Calu3 (cell line): ENCODE results near the gene SBF1. TPM values are rescaled to one million over a fixed set of nuclear protein-coding genes. Genes with fewer than 3 reads are reported as not detected.

Source experiments
- BruUV-seq: library from RNA; stranded (reverse); fragments of 400-500 nt; replicated peaks from 2 replicates; lab custom pipeline; 2021; lab: Mats Ljungman, UMichigan
- CTCF ChIA-PET: fragments of 300-600 bp; sonication (Branson Sonifier 250); formaldehyde crosslinking; loops from one replicate; lab custom pipeline; 2022; ENCODE audit warnings: antibody characterized with exemption; lab: Charles Lee
- DNase-seq: peaks from one replicate; pipeline ENCODE4 v3.0.0; 2022
- H3K27ac Mint-ChIP-seq: one replicate; pipeline ENCODE4 v1.8.0; 2022; ENCODE audit warnings: mixed read lengths; ENCODE audit not compliant: unreplicated experiment
- H3K27me3 Mint-ChIP-seq: one replicate; pipeline ENCODE4 v1.8.0; 2022; ENCODE audit warnings: mixed read lengths; ENCODE audit not compliant: unreplicated experiment
- H3K36me3 Mint-ChIP-seq: one replicate; pipeline ENCODE4 v1.8.0; 2022; ENCODE audit warnings: mild to moderate bottlenecking, moderate library complexity, mixed read lengths; ENCODE audit not compliant: insufficient read depth, unreplicated experiment
- H3K4me1 Mint-ChIP-seq: one replicate; pipeline ENCODE4 v1.8.0; 2022; ENCODE audit warnings: mild to moderate bottlenecking, low read depth, mixed read lengths; ENCODE audit not compliant: unreplicated experiment
- H3K4me3 Mint-ChIP-seq: one replicate; pipeline ENCODE4 v1.8.0; 2022; ENCODE audit warnings: mild to moderate bottlenecking, low read depth, moderate library complexity, mixed read lengths; ENCODE audit not compliant: unreplicated experiment
- H3K9me3 Mint-ChIP-seq: one replicate; pipeline ENCODE4 v1.8.0; 2022; ENCODE audit warnings: low read depth, mixed read lengths; ENCODE audit not compliant: unreplicated experiment
- intact Hi-C: fragments of 100-400 bp; cut with micrococcal nuclease; formaldehyde crosslinking; loops from one replicate; pipeline ENCODE4 v1.10.0; 2022; ENCODE audit not compliant: unreplicated experiment
- total RNA-seq: library from RNA; stranded (reverse); gene quantifications from 2 replicates; pipeline ENCODE4 v1.2.3, GENCODE V29; 2022
- TF ChIP-seq, protein P1 (sequence below): fragments of 200-600 bp; IDR thresholded peaks from one replicate; pipeline ENCODE4 v1.8.0; 2022; ENCODE audit warnings: antibody characterized with exemption; ENCODE audit not compliant: unreplicated experiment

Gene SBF1
- total RNA-seq, 1 experiment from 2014 or later = 104 TPM

DNA sequence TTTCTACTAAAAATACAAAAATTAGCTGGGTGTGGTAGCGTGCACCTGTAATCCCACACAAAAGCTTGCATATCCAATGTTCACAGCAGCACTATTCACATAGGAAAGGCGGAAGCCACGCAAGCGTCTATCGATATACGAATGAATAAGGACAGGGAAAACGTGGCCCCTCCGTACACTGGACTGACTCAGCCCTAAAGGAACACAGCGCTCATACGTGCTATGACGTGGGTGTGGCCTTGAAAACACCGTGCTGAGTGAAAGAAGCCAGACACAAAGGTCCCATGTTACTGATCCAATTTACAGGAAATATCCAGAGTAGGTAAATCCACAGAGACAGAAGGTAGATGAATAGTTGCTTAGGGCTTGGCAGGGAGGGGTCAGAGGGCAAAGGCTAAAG is 25.6 kb upstream of the SBF1 start:
- H3K4me3 Mint-ChIP-seq = no peak overlapping the region
- CTCF ChIA-PET = interaction anchor here (0.6 kb wide), 1 partner anchor 62 kb away, joined by 5 read pairs; the partner anchor contains the start of gene SYCE3
- no peaks in the 10 kb centered on the region for H3K9me3 Mint-ChIP-seq
- no peaks in the 10 kb centered on the region for H3K27me3 Mint-ChIP-seq
- H3K27ac Mint-ChIP-seq = no peak overlapping the region
- DNase-seq = no peak
- intact Hi-C loops = no loop called here
- peaks cover 8% of the 10 kb centered on the region for H3K36me3 Mint-ChIP-seq
- BruUV-seq = no TSS peak
- peaks cover 31% of the 10 kb centered on the region for H3K4me1 Mint-ChIP-seq
- TF ChIP-seq, protein P1, sequence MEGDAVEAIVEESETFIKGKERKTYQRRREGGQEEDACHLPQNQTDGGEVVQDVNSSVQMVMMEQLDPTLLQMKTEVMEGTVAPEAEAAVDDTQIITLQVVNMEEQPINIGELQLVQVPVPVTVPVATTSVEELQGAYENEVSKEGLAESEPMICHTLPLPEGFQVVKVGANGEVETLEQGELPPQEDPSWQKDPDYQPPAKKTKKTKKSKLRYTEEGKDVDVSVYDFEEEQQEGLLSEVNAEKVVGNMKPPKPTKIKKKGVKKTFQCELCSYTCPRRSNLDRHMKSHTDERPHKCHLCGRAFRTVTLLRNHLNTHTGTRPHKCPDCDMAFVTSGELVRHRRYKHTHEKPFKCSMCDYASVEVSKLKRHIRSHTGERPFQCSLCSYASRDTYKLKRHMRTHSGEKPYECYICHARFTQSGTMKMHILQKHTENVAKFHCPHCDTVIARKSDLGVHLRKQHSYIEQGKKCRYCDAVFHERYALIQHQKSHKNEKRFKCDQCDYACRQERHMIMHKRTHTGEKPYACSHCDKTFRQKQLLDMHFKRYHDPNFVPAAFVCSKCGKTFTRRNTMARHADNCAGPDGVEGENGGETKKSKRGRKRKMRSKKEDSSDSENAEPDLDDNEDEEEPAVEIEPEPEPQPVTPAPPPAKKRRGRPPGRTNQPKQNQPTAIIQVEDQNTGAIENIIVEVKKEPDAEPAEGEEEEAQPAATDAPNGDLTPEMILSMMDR = no peak

DNA sequence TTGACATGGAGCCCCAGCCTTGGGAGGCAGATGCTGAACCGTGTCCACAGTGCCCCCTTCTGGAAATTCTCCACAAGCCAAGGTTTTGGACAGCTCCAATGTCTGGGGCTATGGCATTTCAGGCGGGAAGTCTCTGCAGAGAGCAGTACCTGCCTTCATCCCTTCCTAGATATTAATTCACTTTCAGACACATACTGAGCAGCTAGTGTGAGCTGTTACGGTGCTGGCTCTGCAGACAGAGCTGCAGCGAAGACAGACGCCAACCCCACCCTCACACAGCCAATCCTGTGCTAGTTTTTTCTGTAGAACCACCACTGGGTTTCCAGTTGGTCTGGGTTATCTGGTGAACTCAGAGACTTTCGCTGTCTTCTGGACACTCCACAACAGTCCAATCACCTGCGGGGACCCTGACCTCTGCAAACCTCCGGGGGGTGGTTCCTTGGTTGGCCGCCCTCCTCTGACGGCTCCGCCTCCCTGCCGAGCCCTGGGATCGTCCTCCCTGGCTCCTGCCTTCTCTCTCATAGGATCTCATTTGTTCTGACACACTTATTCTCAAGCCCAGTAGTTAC is 23.6 kb upstream of the SBF1 start:
- DNase-seq = peak; percentile 83
- peaks cover 4% of the 10 kb centered on the region for H3K36me3 Mint-ChIP-seq
- H3K4me1 Mint-ChIP-seq = peaks cover 32% of the 10 kb centered on the region
- no peaks in the 10 kb centered on the region for H3K27me3 Mint-ChIP-seq
- H3K9me3 Mint-ChIP-seq = no peaks in the 10 kb centered on the region
- BruUV-seq = no TSS peak
- CTCF ChIA-PET = interaction anchor here (0.6 to 2.1 kb wide), 10 partner anchors 9 to 147 kb away, joined by 3 to 6 read pairs (median 4); partner anchors contain the start of genes LMF2, NCAPH2 and SCO2
- intact Hi-C loops = loop anchor here (5.0 to 10.0 kb wide), 2 partner anchors 54 to 351 kb away; no protein-coding TSS in a partner anchor
- no peak overlapping the region for H3K27ac Mint-ChIP-seq
- TF ChIP-seq, protein P1 = peak; percentile 77
- peak overlapping the region; percentile 48 for H3K4me3 Mint-ChIP-seq

DNA sequence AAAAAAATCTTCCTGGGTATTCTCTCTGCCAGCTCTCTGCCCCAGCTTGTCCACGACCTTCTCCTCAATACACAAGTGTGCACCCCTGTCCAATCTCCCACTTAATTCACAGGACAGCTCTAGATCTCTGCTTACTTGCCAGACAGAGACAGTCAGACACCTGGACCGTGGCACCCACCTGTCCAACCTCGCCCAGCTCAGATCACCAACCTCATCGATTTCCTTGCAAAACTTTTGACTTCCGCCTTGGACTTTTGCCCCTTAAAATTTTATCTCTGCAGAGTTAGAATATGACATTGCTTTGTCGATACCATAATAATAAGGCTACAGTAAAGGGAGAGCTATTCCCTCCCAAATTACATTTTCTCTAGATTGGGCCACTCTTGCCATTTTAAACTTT is 22.3 kb upstream of the SBF1 start:
- CTCF ChIA-PET = interaction anchor here (0.6 to 2.1 kb wide), 6 partner anchors 9 to 274 kb away, joined by 4 to 6 read pairs (median 5); partner anchors contain the start of genes LMF2 and NCAPH2
- no TSS peak for BruUV-seq

DNA sequence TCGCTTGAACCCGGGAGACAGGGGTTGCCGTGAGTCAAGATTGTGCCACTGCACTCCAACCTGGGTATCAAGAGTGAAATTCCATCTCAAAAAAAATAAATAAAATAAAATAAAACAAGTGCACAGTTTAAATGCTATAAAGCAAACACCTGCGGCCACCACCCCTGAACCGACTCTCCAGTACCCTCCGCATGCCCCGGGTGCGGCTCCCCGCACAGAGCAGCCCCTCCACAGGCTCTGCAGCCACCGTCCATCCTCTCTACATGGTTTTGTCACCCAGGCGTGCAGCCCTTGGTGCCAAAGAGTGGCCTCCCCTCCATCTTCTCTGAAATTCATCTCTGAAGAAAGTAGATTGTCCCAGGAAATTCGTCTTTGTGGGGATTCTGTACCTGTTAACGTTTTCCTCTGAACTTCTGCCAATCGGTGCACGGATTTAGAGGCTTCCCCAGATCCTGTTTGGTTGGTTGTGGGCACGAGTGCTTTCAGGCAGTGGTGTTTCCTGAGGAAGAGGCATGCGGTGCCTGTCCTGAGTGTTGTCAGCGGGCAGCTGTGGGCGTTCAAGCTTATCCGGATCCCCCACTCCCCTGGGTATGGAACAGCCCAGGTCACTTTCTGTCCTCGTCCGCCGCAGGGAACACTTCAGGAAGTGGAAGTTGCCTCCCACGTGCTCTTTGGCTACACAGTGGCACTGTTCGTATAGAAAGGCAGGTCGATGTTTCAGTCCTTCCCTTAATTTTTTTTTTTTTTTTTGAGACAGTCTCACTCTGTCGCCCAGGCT is 15.9 kb upstream of the SBF1 start:
- H3K36me3 Mint-ChIP-seq = peaks cover 17% of the 10 kb centered on the region
- no peak overlapping the region for H3K27ac Mint-ChIP-seq
- H3K4me3 Mint-ChIP-seq = no peak overlapping the region
- H3K9me3 Mint-ChIP-seq = no peaks in the 10 kb centered on the region
- H3K4me1 Mint-ChIP-seq = peaks cover 20% of the 10 kb centered on the region
- BruUV-seq = no TSS peak
- no peak for DNase-seq
- CTCF ChIA-PET = interaction anchor here (0.6 to 0.7 kb wide), 2 partner anchors 17 to 106 kb away, joined by 3 read pairs; partner anchors contain the start of gene NCAPH2
- intact Hi-C loops = loop anchor here (10.0 kb wide), 1 partner anchor 46 kb away; no protein-coding TSS in a partner anchor
- H3K27me3 Mint-ChIP-seq = no peaks in the 10 kb centered on the region
- TF ChIP-seq, protein P1 = no peak

More for the DNA sequence above, 22.3 kb upstream of the SBF1 start:
- TF ChIP-seq, protein P1 = no peak
- H3K27ac Mint-ChIP-seq = no peak overlapping the region
- peak overlapping the region; percentile 4 for H3K4me3 Mint-ChIP-seq
- intact Hi-C loops = loop anchor here (5.0 to 10.0 kb wide), 2 partner anchors 52 to 350 kb away; no protein-coding TSS in a partner anchor
- peaks cover 32% of the 10 kb centered on the region for H3K4me1 Mint-ChIP-seq
- H3K9me3 Mint-ChIP-seq = no peaks in the 10 kb centered on the region
- peaks cover 4% of the 10 kb centered on the region for H3K36me3 Mint-ChIP-seq
- H3K27me3 Mint-ChIP-seq = no peaks in the 10 kb centered on the region
- DNase-seq = peak; percentile 42
